H1 (cell line): ENCODE data around the gene SRCIN1. TPM values are rescaled to one million over a fixed set of nuclear protein-coding genes. Genes with fewer than 3 reads are reported as not detected.

ENCODE experiments used
- CTCF ChIA-PET: fragments of 300-600 bp; sonication (Branson Sonifier 250); formaldehyde crosslinking; loops from one replicate; lab custom pipeline; 2021; ENCODE audit not compliant: partially characterized antibody; lab: Charles Lee
- POLR2A ChIA-PET: fragments of 300-600 bp; sonication (Branson Sonifier 250); formaldehyde crosslinking; loops from one replicate; lab custom pipeline; 2021; ENCODE audit warnings: inconsistent platforms; ENCODE audit not compliant: partially characterized antibody; lab: Charles Lee
- DNase-seq, 2 experiments: peaks; one replicate each; pipeline versions ENCODE4 v3.0.0 to v3.0.0-alpha.2; 2010 to 2022; ENCODE audit warnings: low spot score in 2 of 2, low read depth in 1 of 2, mixed read lengths in 1 of 2
- FAIRE-seq: peaks from 2 replicates; lab custom pipeline; 2011; peaks lifted over from hg19 to GRCh38; lab: Jason Lieb, UNC
- H2AFZ ChIP-seq: 2 replicates; pipeline ENCODE4 v1.8.1; 2012; ENCODE audit warnings: low read length, inconsistent platforms
- H2AK5ac ChIP-seq: 2 replicates; pipeline ENCODE4 v1.6.1; 2013; ENCODE audit warnings: low read depth, low read length
- H2BK120ac ChIP-seq: replicated peaks from 2 replicates; pipeline ENCODE3; 2013; ENCODE audit warnings: low read depth, low read length, inconsistent platforms
- H2BK12ac ChIP-seq: 2 replicates; pipeline ENCODE4 v1.6.1; 2013; ENCODE audit warnings: low read depth, low read length
- H2BK15ac ChIP-seq: 2 replicates; pipeline ENCODE4 v1.6.1; 2013; ENCODE audit warnings: low read length
- H2BK20ac ChIP-seq: 2 replicates; pipeline ENCODE4 v1.6.1; 2013; ENCODE audit warnings: low read length
- H2BK5ac ChIP-seq: 2 replicates; pipeline ENCODE4 v1.6.1; 2013; ENCODE audit warnings: low read depth, low read length
- H3K14ac ChIP-seq: 2 replicates; pipeline ENCODE4 v1.6.1; 2013; ENCODE audit warnings: inconsistent platforms; ENCODE audit not compliant: insufficient read length
- H3K18ac ChIP-seq: 2 replicates; pipeline ENCODE4 v1.6.1; 2013; ENCODE audit warnings: low read length; ENCODE audit errors: extremely low read depth
- H3K23ac ChIP-seq: 2 replicates; pipeline ENCODE4 v1.6.1; 2013; ENCODE audit warnings: inconsistent platforms; ENCODE audit not compliant: insufficient read length
- H3K23me2 ChIP-seq: 2 replicates; pipeline ENCODE4 v1.6.1; 2013; ENCODE audit warnings: low read depth, low read length
- H3K27ac ChIP-seq: 2 replicates; pipeline ENCODE4 v1.6.1; 2011; ENCODE audit warnings: low read depth, low read length, inconsistent platforms
- H3K27me3 ChIP-seq, 4 experiments: replicated peaks in 1 of 4; 1 replicate in 1 of 4; 2 replicates in 3 of 4; pipeline versions ENCODE4 v1.6.1 to v1.8.1; 2011 to 2013; ENCODE audit warnings: low read length in 3 of 4, mild to moderate bottlenecking in 3 of 4, inconsistent platforms in 2 of 4, mixed read lengths in 2 of 4, moderate library complexity in 1 of 4; ENCODE audit not compliant: control insufficient read depth in 3 of 4, insufficient read depth in 3 of 4; ENCODE audit errors: extremely low read depth in 1 of 4
- H3K36me3 ChIP-seq, 4 experiments: 2 replicates each; pipeline versions ENCODE4 v1.6.1 to v1.8.1; 2011 to 2013; ENCODE audit warnings: mild to moderate bottlenecking in 4 of 4, low read length in 3 of 4, moderate library complexity in 2 of 4, control low read depth in 1 of 4, inconsistent platforms in 1 of 4; ENCODE audit not compliant: insufficient read depth in 4 of 4, control insufficient read depth in 2 of 4
- H3K4ac ChIP-seq: replicated peaks from 2 replicates; pipeline ENCODE3; 2013; ENCODE audit warnings: low read length, low read depth, mixed read lengths, inconsistent platforms; ENCODE audit not compliant: insufficient read length
- H3K4me1 ChIP-seq, 4 experiments: replicated peaks in 1 of 4; 1 replicate in 1 of 4; 2 replicates in 3 of 4; pipeline versions ENCODE4 v1.6.1 to v1.8.1; 2011 to 2013; ENCODE audit warnings: low read length in 3 of 4, inconsistent platforms in 2 of 4, mixed read lengths in 1 of 4; ENCODE audit not compliant: insufficient read depth in 4 of 4, control insufficient read depth in 3 of 4
- H3K4me2 ChIP-seq, 2 experiments: 2 replicates each; pipeline versions ENCODE4 v1.6.1 to v1.8.1; 2011 to 2013; ENCODE audit warnings: low read depth in 2 of 2, low read length in 2 of 2, control low read depth in 1 of 2, inconsistent platforms in 1 of 2, mild to moderate bottlenecking in 1 of 2; ENCODE audit not compliant: insufficient read depth in 1 of 2
- H3K4me3 ChIP-seq, 4 experiments: fragments of 200-600, 300-600 bp in 1 of 4; sonication (generic), shearing (Covaris generic), sonication (Bioruptor Twin) in 1 of 4; 2 replicates each; pipeline versions ENCODE4 v1.5.1 to v1.8.1; 2011 to 2016; ENCODE audit warnings: low read length in 4 of 4, low read depth in 3 of 4, control low read depth in 2 of 4, inconsistent platforms in 2 of 4, mild to moderate bottlenecking in 2 of 4, mixed read lengths in 1 of 4, moderate library complexity in 1 of 4; ENCODE audit not compliant: insufficient read depth in 2 of 4; ENCODE audit errors: extremely low read depth in 1 of 4
- H3K56ac ChIP-seq: replicated peaks from 2 replicates; pipeline ENCODE3; 2013; ENCODE audit warnings: low read depth, mild to moderate bottlenecking, mixed read lengths, low read length, inconsistent platforms; ENCODE audit not compliant: insufficient read length
- H3K79me1 ChIP-seq: 2 replicates; pipeline ENCODE4 v1.6.1; 2013; ENCODE audit warnings: low read depth, low read length, control low read depth
- H3K79me2 ChIP-seq, 2 experiments: 2 replicates each; pipeline versions ENCODE4 v1.6.1 to v1.8.1; 2012 to 2013; ENCODE audit warnings: low read length in 2 of 2, mild to moderate bottlenecking in 2 of 2, inconsistent platforms in 1 of 2; ENCODE audit not compliant: insufficient read depth in 2 of 2, control insufficient read depth in 1 of 2
- H3K9ac ChIP-seq, 4 experiments: replicated peaks in 1 of 4; 1 replicate in 1 of 4; 2 replicates in 3 of 4; pipeline versions ENCODE4 v1.6.1 to v1.8.1; 2011 to 2013; ENCODE audit warnings: low read depth in 3 of 4, low read length in 3 of 4, control low read depth in 2 of 4, mild to moderate bottlenecking in 2 of 4, moderate library complexity in 2 of 4, inconsistent platforms in 1 of 4; ENCODE audit errors: extremely low read depth in 1 of 4
- H3K9me3 ChIP-seq, 2 experiments: 2 replicates each; pipeline versions ENCODE4 v1.6.1 to v1.8.1; 2012 to 2013; ENCODE audit warnings: mild to moderate bottlenecking in 2 of 2, moderate library complexity in 2 of 2, control low read depth in 1 of 2, inconsistent platforms in 1 of 2, low read depth in 1 of 2, low read length in 1 of 2, mixed read lengths in 1 of 2; ENCODE audit not compliant: insufficient read depth in 2 of 2
- H4K20me1 ChIP-seq, 2 experiments: replicated peaks in 1 of 2; 2 replicates each; pipeline versions ENCODE3 to v1.8.1; 2011 to 2013; ENCODE audit warnings: inconsistent platforms in 2 of 2, low read length in 2 of 2, mild to moderate bottlenecking in 1 of 2; ENCODE audit not compliant: insufficient read depth in 2 of 2, control insufficient read depth in 1 of 2
- H4K5ac ChIP-seq: 2 replicates; pipeline ENCODE4 v1.6.1; 2013; ENCODE audit warnings: low read length, low read depth, mixed read lengths, inconsistent platforms; ENCODE audit not compliant: insufficient read length
- H4K8ac ChIP-seq: 2 replicates; pipeline ENCODE4 v1.8.0; 2013; ENCODE audit warnings: mild to moderate bottlenecking, moderate library complexity, low read length, inconsistent platforms; ENCODE audit not compliant: insufficient read depth; ENCODE audit errors: extremely low read depth
- H4K91ac ChIP-seq: replicated peaks from 2 replicates; pipeline ENCODE3; 2013; ENCODE audit warnings: low read length, mixed read lengths, inconsistent platforms; ENCODE audit not compliant: insufficient read length
- FOSL1 ChIP-seq: IDR thresholded peaks from 2 replicates; pipeline ENCODE4 v1.6.1; 2011; ENCODE audit warnings: mild to moderate bottlenecking, low read depth, low read length, moderate library complexity; ENCODE audit not compliant: insufficient read depth
- POU5F1 ChIP-seq: IDR thresholded peaks from 2 replicates; pipeline ENCODE4 v1.6.1; 2011; ENCODE audit warnings: low read depth, mild to moderate bottlenecking, low read length, moderate library complexity
- WGBS, 2 experiments: shearing (Covaris generic) in 1 of 2; methylation state at CpG; one replicate each; pipeline versions ENCODE4 v1.1.6 to v1.1.7; 2013 to 2015; ENCODE audit warnings: low lambda C conversion rate in 2 of 2, mixed read lengths in 2 of 2, inconsistent platforms in 1 of 2, low coverage in 1 of 2, missing lambda C conversion rate in 1 of 2; ENCODE audit not compliant: insufficient replicate concordance in 2 of 2, insufficient coverage in 1 of 2, insufficient read length in 1 of 2; ENCODE audit errors: extremely low coverage in 1 of 2, missing lambda C conversion rate in 1 of 2; 5-methylcytosine and 5-hydroxymethylcytosine counted together
- polyA plus RNA-seq, 7 experiments: library from polyadenylated mRNA; depleted of rRNA in 3 of 7; stranded (reverse) in 5 of 7; unstranded in 2 of 7; fragments of >200 nt in 5 of 7; fragments of 200-250 nt in 2 of 7; gene quantifications; 1 replicate in 5 of 7; 2 replicates in 1 of 7; 4 replicates in 1 of 7; pipeline versions ENCODE4 v1.2.1 to v1.2.3, GENCODE V29; 2011 to 2013; ENCODE audit warnings: missing spikeins in 2 of 7, mixed read lengths in 2 of 7
- total RNA-seq: library from RNA; stranded (reverse); fragmentation: NEBNext Ultra II Directional; extraction: Animal tissue kit (Norgen Biotek cat#: 25700); gene quantifications from 2 replicates; pipeline ENCODE4 v1.2.1, GENCODE V29; 2021

Gene SRCIN1
- total and polyA plus RNA-seq, 2 of the 8 experiments (the other 6 are each of a cell fraction or from before 2014, with no cell fraction given), result 2.8 to 3.8 TPM

DNA sequence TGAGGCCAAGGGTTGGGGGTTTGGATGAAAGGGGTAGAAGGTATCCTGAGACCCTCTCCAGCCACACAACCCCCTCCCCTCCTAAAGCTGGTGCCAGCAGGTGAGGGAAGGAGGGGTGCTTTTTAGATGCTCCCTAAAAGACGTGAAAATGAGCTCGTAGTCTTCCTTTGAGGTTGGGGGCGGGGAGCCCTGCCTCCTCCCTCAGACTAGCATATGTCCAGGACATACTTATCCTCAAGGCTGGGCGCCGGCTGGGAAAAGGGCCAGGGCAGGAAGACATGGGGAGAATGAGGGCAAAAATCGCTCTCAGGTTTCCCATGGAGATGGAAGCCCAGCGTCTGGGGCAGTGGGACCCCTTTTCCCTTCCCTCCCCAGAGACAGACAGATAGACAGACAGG is 26.7 kb downstream of the SRCIN1 start:
- Histone ChIP-seq H3K14ac (no peak overlapping the region), H3K4me1 (peaks cover 7 to 28% (median 12%) of the 10 kb centered on the region in 4 experiments), H2AK5ac (no peak overlapping the region; the same call in 1 of the 2 replicates), H3K56ac (no peak overlapping the region), H3K9me3 (no peaks in the 10 kb centered on the region), H4K5ac (no peak overlapping the region), H3K18ac (peak overlapping the region; percentile 32), H3K4me2 (peak overlapping the region; percentile 71 to 86), H2AFZ (no peak overlapping the region), H3K4me3 (peak overlapping the region in 3 of 4 experiments; percentile 20 to 58 (median 29); a peak in 6 of 8 replicates), H4K20me1 (peaks cover 5 to 18% of the 10 kb centered on the region in 2 experiments), H2BK5ac (no peak overlapping the region), H2BK12ac (no peak overlapping the region), H2BK20ac (no peak overlapping the region), H3K27ac (no peak overlapping the region), H4K8ac (no peak overlapping the region; the same call in 1 of the 2 replicates), H2BK15ac (no peak overlapping the region), H3K23me2 (peaks cover 6% of the 10 kb centered on the region; the same call in 1 of the 2 replicates), H3K79me2 (no peaks in the 10 kb centered on the region), H4K91ac (no peak overlapping the region), H3K27me3 (peaks cover 43 to 71% (median 67%) of the 10 kb centered on the region in 4 experiments), H2BK120ac (no peak overlapping the region), H3K23ac (no peak overlapping the region), H3K9ac (no peak overlapping the region), H3K79me1 (no peaks in the 10 kb centered on the region), H3K4ac (no peak overlapping the region), H3K36me3 (no peaks in the 10 kb centered on the region)
- DNase-seq (no peak), FAIRE-seq (no peak)
- ChIA-PET CTCF (interaction anchor here (0.6 to 32.0 kb wide), 9 partner anchors 11 to 369 kb away, joined by 3 to 914 read pairs (median 4); partner anchors contain the start of gene SRCIN1), POLR2A (interaction anchor here (0.9 to 1.4 kb wide), 2 partner anchors 26 to 39 kb away, joined by 3 read pairs; no protein-coding TSS in a partner anchor)
- 27% methylated on average over 7 of the region's 7 CpGs; no CpG with 5 or more reads in 1 of the 2 experiments for WGBS, 2 experiments
- TF ChIP-seq POU5F1 (no peak), FOSL1 (no peak)
